K562 (cell line): ENCODE data around the gene ARPC1A. TPM values are rescaled to one million over a fixed set of nuclear protein-coding genes. Genes with fewer than 3 reads are reported as not detected.

Experiments used
- CEBPG ChIP-seq, 3 experiments: fragments of 200-800 bp in 1 of 3; sonication (Bioruptor generic) in 1 of 3; sonication (generic) in 1 of 3; formaldehyde crosslinking in 1 of 3; IDR thresholded peaks in 2 of 3; conservative IDR thresholded peaks in 1 of 3; 2 replicates each; pipeline versions ENCODE4 v1.6.1 to v1.8.0; 2016 to 2022; ENCODE audit warnings: missing compliant biosample characterization in 2 of 3, missing genetic modification characterization in 2 of 3, mild to moderate bottlenecking in 1 of 3, missing genetic modification reagents in 1 of 3
- CHAMP1 ChIP-seq: fragments of 450-650 bp; IDR thresholded peaks from 2 replicates; pipeline ENCODE4 v1.6.1; 2016; ENCODE audit warnings: mild to moderate bottlenecking
- FOXJ3 ChIP-seq: sonication (generic); formaldehyde crosslinking; IDR thresholded peaks from 2 replicates; pipeline ENCODE4 v1.4.0; 2020; ENCODE audit warnings: mild to moderate bottlenecking, missing genetic modification reagents
- GATAD2B ChIP-seq: fragments of 450-650 bp; IDR thresholded peaks from 2 replicates; pipeline ENCODE4 v1.6.1; 2017; ENCODE audit warnings: mild to moderate bottlenecking, borderline replicate concordance
- HMG20A ChIP-seq: fragments of 450-650 bp; formaldehyde crosslinking; conservative IDR thresholded peaks from 2 replicates; pipeline ENCODE4 v1.4.0; 2020; ENCODE audit warnings: mild to moderate bottlenecking, mixed read lengths
- JUN ChIP-seq, 2 experiments: sonication (generic) in 1 of 2; formaldehyde crosslinking in 1 of 2; IDR thresholded peaks; 2 replicates each; pipeline versions ENCODE4 v1.6.1 to v1.8.0; 2012 to 2022; ENCODE audit warnings: borderline replicate concordance in 2 of 2, mild to moderate bottlenecking in 2 of 2, improper control_type of control experiment in 1 of 2, low read depth in 1 of 2, low read length in 1 of 2, missing genetic modification reagents in 1 of 2
- NCOR1 ChIP-seq: fragments of 450-650 bp; IDR thresholded peaks from 2 replicates; pipeline ENCODE4 v1.6.1; 2016; ENCODE audit warnings: mild to moderate bottlenecking, moderate library complexity
- NONO ChIP-seq, 2 experiments: fragments of 200-400 bp in 1 of 2; fragments of 450-650 bp in 1 of 2; formaldehyde crosslinking in 1 of 2; IDR thresholded peaks; 2 replicates each; pipeline ENCODE4 v1.6.1; 2017; ENCODE audit warnings: low read depth in 2 of 2, mild to moderate bottlenecking in 2 of 2, moderate library complexity in 2 of 2, low read length in 1 of 2
- PTBP1 ChIP-seq: fragments of 200-400 bp; formaldehyde crosslinking; IDR thresholded peaks from 2 replicates; pipeline ENCODE4 v1.6.1; 2017; ENCODE audit warnings: low read depth, low read length
- RBM17 ChIP-seq: fragments of 200-400 bp; formaldehyde crosslinking; IDR thresholded peaks from 2 replicates; pipeline ENCODE4 v1.6.1; 2017; ENCODE audit warnings: low read depth, mild to moderate bottlenecking, low read length, borderline replicate concordance
- RFX5 ChIP-seq: IDR thresholded peaks from 2 replicates; pipeline ENCODE4 v1.6.1; 2011; ENCODE audit warnings: low read depth, mild to moderate bottlenecking, improper control_type of control experiment, low read length
- SOX6 ChIP-seq: fragments of 450-650 bp; IDR thresholded peaks from 2 replicates; pipeline ENCODE4 v1.6.1; 2014; ENCODE audit warnings: mild to moderate bottlenecking
- TAL1 ChIP-seq: fragments of 450-650 bp; IDR thresholded peaks from 2 replicates; pipeline ENCODE4 v1.6.1; 2016; ENCODE audit warnings: mild to moderate bottlenecking
- TFAP4 ChIP-seq: sonication (generic); formaldehyde crosslinking; IDR thresholded peaks from 2 replicates; pipeline ENCODE4 v1.8.0; 2022; ENCODE audit warnings: missing genetic modification reagents, mild to moderate bottlenecking, moderate library complexity, borderline replicate concordance
- THAP12 ChIP-seq: fragments of 250-450 bp; sonication (Bioruptor Pico); IDR thresholded peaks from 2 replicates; pipeline ENCODE4 v1.9.0; 2021; ENCODE audit warnings: mild to moderate bottlenecking, inconsistent platforms
- THRAP3 ChIP-seq: fragments of 450-650 bp; IDR thresholded peaks from 2 replicates; pipeline ENCODE4 v1.6.1; 2016; ENCODE audit warnings: mild to moderate bottlenecking, inconsistent platforms, borderline replicate concordance
- ZNF324 ChIP-seq: fragments of 250-450 bp; sonication (Bioruptor Pico); IDR thresholded peaks from 2 replicates; pipeline ENCODE4 v1.4.0; 2020; ENCODE audit warnings: mild to moderate bottlenecking
- polyA plus RNA-seq, 8 experiments: library from polyadenylated mRNA; depleted of rRNA in 4 of 8; stranded (reverse) in 5 of 8; unstranded in 3 of 8; fragments of >200 nt; fragmentation: Nextera tagmentation in 2 of 8; fragmentation: Illumina TruSeq in 1 of 8; extraction: Ambion mirVana in 2 of 8; extraction: Trizol in 1 of 8; gene quantifications; 2 replicates each; pipeline versions ENCODE4 v1.2.1 to v1.2.3, GENCODE V29; 2011 to 2014; ENCODE audit warnings: inconsistent platforms in 1 of 8, missing spikeins in 1 of 8
- total RNA-seq, 7 experiments: library from RNA; depleted of rRNA in 6 of 7; stranded (reverse); fragments of >200 nt in 6 of 7; fragmentation: Illumina TruSeq in 2 of 7; extraction: Trizol in 2 of 7; gene quantifications; 2 replicates each; pipeline versions ENCODE4 v1.2.1 to v1.2.3, GENCODE V29; 2011 to 2021; ENCODE audit warnings: low replicate concordance in 1 of 7
- TF ChIP-seq, protein P1 (sequence below): fragments of 450-650 bp; IDR thresholded peaks from 2 replicates; pipeline ENCODE4 v1.6.1; 2016; ENCODE audit warnings: missing biosample characterization, missing genetic modification characterization

ARPC1A gene
- total and polyA plus RNA-seq, 9 of the 15 experiments (the other 6 are each of a cell fraction or from before 2014, with no cell fraction given): 39.5 to 151 (median 86.1) TPM

DNA sequence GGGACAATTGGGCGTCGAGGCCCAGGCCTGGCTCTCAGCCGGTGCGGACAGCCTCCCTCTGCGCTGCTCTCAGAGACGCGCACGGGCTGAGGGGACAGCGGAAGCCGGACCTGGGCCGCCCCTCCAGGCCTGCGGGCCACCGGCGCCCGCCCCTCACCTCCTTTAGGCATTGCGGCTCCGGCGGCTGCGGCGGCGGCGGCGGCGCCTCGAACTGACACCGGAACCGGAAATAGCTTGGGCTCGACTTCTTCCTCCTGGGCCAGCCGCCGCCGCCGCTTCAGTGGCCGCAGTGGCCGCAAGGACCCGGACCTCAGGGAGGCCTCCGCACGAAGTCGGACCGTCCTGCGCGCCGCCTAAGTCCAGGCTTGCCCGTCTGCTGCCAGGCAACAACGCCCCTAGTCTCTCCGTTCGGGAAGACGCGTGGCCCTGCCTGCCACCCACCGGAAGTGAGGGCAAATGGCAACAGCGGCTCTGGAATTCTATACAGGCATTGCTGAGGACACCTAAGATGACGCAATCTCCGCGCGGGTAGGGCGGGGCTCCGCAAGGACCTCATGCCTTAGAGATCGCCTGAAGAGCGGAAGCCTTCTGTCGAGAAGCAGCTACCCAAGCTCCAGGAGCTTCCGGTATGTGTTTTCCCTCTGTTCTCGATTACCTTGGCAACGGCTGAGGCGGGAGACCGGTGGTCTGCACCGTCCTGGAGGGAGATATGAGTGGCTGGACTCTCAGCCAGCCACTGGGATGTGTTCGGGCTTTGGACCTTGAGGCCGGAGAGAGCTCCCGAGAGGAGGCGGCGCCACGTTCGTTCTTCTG lies 82.9 kb downstream of the ARPC1A start, which contains the start of the genes BUD31 and PDAP1 (continued):
- TF ChIP-seq, protein P1, sequence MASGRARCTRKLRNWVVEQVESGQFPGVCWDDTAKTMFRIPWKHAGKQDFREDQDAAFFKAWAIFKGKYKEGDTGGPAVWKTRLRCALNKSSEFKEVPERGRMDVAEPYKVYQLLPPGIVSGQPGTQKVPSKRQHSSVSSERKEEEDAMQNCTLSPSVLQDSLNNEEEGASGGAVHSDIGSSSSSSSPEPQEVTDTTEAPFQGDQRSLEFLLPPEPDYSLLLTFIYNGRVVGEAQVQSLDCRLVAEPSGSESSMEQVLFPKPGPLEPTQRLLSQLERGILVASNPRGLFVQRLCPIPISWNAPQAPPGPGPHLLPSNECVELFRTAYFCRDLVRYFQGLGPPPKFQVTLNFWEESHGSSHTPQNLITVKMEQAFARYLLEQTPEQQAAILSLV (tag): peak; percentile 100
- TF ChIP-seq ZNF324 (CRISPR knock-in tag): no peak
- peak in 1 of 2 experiments; percentile 60; a peak in 2 of 4 replicates for TF ChIP-seq NONO (IDR thresholded peaks at IDR 0.05; ENCODE audit: low read depth in 2 of 2, low read length in 1 of 2)
- TF ChIP-seq CHAMP1: no peak
- TF ChIP-seq HMG20A (CRISPR knock-in tag): no peak
- TF ChIP-seq JUN (IDR thresholded peaks at IDR 0.05; ENCODE audit: borderline replicate concordance, low read depth, low read length): peak; percentile 98
- TF ChIP-seq JUN (CRISPR knock-in tag; IDR thresholded peaks at IDR 0.05; ENCODE audit: borderline replicate concordance): peak; percentile 88; the same call in 1 of the 2 replicates
- TF ChIP-seq TFAP4: peak; percentile 89
- peak; percentile 73; the same call in 1 of the 2 replicates for TF ChIP-seq SOX6
- peak; percentile 53; the same call in 1 of the 2 replicates for TF ChIP-seq TAL1
- 0 out of 2 replicates have a peak, but pooled peaks have one; percentile 7 for TF ChIP-seq THAP12
- TF ChIP-seq CEBPG (CRISPR knock-in tag; IDR thresholded peaks at IDR 0.05): peak; percentile 100
- TF ChIP-seq CEBPG (tag; conservative IDR thresholded peaks at IDR 0.05 in 1 of 2, IDR thresholded peaks at IDR 0.05 in 1 of 2): peak; percentile 100
- TF ChIP-seq NCOR1: peak; percentile 57; the same call in 1 of the 2 replicates
- TF ChIP-seq RFX5: no peak
- TF ChIP-seq THRAP3: no peak
- TF ChIP-seq RBM17: no peak
- TF ChIP-seq FOXJ3 (CRISPR knock-in tag): no peak
- no peak; the same call in 1 of the 2 replicates for TF ChIP-seq GATAD2B
- peak; percentile 23; the same call in 1 of the 2 replicates for TF ChIP-seq PTBP1
